ENCODE data around the gene CROCC2. TPM values are rescaled to one million over a fixed set of nuclear protein-coding genes. Genes with fewer than 3 reads are reported as not detected.

Gene CROCC2
- total RNA-seq, 6 experiments from 2014 or later = not detected

GRCh38 chr2:241014224-241014623 lies 108.1 kb downstream of the CROCC2 start:
- H3K27ac Mint-ChIP-seq = no peak overlapping the region
- H3K4me3 Mint-ChIP-seq = no peak overlapping the region
- H3K9me3 Mint-ChIP-seq = no peaks in the 10 kb centered on the region
- peaks cover 2% of the 10 kb centered on the region for H3K27me3 Mint-ChIP-seq (ENCODE audit: insufficient read depth)
- no peak for TF ChIP-seq CTCF (IDR thresholded peaks at IDR 0.05)
- peaks cover 13% of the 10 kb centered on the region for H3K4me1 Mint-ChIP-seq (ENCODE audit: low read depth)
- H3K36me3 Mint-ChIP-seq (ENCODE audit: low read depth) = no peaks in the 10 kb centered on the region
- DNase-seq = no peak

- Mint-ChIP-seq H3K9me3 (no peaks in the 10 kb centered on the region), H3K36me3 (ENCODE audit: low read depth) (no peaks in the 10 kb centered on the region), H3K27me3 (ENCODE audit: insufficient read depth) (peaks cover 2% of the 10 kb centered on the region), H3K4me1 (ENCODE audit: low read depth) (peaks cover 8% of the 10 kb centered on the region), H3K4me3 (no peak overlapping the region), H3K27ac (no peak overlapping the region)
- TF ChIP-seq CTCF (IDR thresholded peaks at IDR 0.05) = no peak
- DNase-seq = no peak
Measured at GRCh38 chr2:241014764-241015163, 108.6 kb downstream of the CROCC2 start.

GRCh38 chr2:241015439-241015838 lies 109.3 kb downstream of the CROCC2 start:
- Mint-ChIP-seq H3K4me3 (no peak overlapping the region), H3K36me3 (ENCODE audit: low read depth) (no peaks in the 10 kb centered on the region), H3K27me3 (ENCODE audit: insufficient read depth) (peaks cover 2% of the 10 kb centered on the region), H3K4me1 (ENCODE audit: low read depth) (peaks cover under 1% of the 10 kb centered on the region), H3K27ac (no peak overlapping the region), H3K9me3 (no peaks in the 10 kb centered on the region)
- no peak for DNase-seq
- no peak for TF ChIP-seq CTCF (IDR thresholded peaks at IDR 0.05)

GRCh38 chr2:241017228-241017940 lies 111.2 kb downstream of the CROCC2 start:
- no peaks in the 10 kb centered on the region for H3K4me1 Mint-ChIP-seq (ENCODE audit: low read depth)

GRCh38 chr2:241018051-241018891 lies 112.1 kb downstream of the CROCC2 start:
- DNase-seq = no peak

More at GRCh38 chr2:241017228-241017940, 111.2 kb downstream of the CROCC2 start:
- TF ChIP-seq CTCF (IDR thresholded peaks at IDR 0.05) = no peak
- Mint-ChIP-seq H3K27ac (no peak overlapping the region), H3K9me3 (no peaks in the 10 kb centered on the region), H3K4me3 (no peak overlapping the region), H3K27me3 (ENCODE audit: insufficient read depth) (peaks cover 7% of the 10 kb centered on the region), H3K36me3 (ENCODE audit: low read depth) (no peaks in the 10 kb centered on the region)
- DNase-seq = no peak

More at GRCh38 chr2:241018051-241018891, 112.1 kb downstream of the CROCC2 start:
- Mint-ChIP-seq H3K36me3 (ENCODE audit: low read depth) (no peaks in the 10 kb centered on the region), H3K4me1 (ENCODE audit: low read depth) (no peaks in the 10 kb centered on the region), H3K4me3 (no peak overlapping the region), H3K27me3 (ENCODE audit: insufficient read depth) (peaks cover 7% of the 10 kb centered on the region), H3K9me3 (no peaks in the 10 kb centered on the region), H3K27ac (no peak overlapping the region)
- TF ChIP-seq CTCF (IDR thresholded peaks at IDR 0.05) = no peak
